ENCODE data around the gene TMEM121. TPM values are rescaled to one million over a fixed set of nuclear protein-coding genes. Genes with fewer than 3 reads are reported as not detected.

The TMEM121 gene
- polyA plus RNA-seq, 1 of the 3 experiments (the other 2 are of a cell fraction) = 9.1 TPM

DNA sequence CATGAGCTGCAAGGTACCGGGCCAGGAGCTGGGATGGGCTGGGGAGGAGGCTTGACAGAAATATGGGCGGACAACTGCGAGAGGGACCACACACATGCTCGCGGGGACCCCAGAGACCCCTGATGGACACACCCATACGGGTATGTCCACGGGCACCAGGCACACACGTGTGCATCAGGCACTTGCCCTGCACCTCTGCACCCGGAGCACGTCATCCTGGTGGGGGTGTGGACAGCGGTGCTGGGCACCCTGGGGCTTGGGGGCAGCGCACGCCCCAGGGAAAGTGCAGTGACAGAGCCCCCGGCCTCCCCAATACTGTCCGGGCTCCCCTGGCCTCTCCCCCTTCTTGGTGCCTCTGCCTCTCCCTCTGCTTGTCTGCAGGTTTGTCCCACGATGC, 41.4 kb upstream of the TMEM121 start (continued):
- TF ChIP-seq, protein P1, sequence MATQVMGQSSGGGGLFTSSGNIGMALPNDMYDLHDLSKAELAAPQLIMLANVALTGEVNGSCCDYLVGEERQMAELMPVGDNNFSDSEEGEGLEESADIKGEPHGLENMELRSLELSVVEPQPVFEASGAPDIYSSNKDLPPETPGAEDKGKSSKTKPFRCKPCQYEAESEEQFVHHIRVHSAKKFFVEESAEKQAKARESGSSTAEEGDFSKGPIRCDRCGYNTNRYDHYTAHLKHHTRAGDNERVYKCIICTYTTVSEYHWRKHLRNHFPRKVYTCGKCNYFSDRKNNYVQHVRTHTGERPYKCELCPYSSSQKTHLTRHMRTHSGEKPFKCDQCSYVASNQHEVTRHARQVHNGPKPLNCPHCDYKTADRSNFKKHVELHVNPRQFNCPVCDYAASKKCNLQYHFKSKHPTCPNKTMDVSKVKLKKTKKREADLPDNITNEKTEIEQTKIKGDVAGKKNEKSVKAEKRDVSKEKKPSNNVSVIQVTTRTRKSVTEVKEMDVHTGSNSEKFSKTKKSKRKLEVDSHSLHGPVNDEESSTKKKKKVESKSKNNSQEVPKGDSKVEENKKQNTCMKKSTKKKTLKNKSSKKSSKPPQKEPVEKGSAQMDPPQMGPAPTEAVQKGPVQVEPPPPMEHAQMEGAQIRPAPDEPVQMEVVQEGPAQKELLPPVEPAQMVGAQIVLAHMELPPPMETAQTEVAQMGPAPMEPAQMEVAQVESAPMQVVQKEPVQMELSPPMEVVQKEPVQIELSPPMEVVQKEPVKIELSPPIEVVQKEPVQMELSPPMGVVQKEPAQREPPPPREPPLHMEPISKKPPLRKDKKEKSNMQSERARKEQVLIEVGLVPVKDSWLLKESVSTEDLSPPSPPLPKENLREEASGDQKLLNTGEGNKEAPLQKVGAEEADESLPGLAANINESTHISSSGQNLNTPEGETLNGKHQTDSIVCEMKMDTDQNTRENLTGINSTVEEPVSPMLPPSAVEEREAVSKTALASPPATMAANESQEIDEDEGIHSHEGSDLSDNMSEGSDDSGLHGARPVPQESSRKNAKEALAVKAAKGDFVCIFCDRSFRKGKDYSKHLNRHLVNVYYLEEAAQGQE (IDR thresholded peaks at IDR 0.05; ENCODE audit: low read depth, low read length) = no peak
- no peak for TF ChIP-seq RCOR1 (IDR thresholded peaks at IDR 0.05; ENCODE audit: low read length)

DNA sequence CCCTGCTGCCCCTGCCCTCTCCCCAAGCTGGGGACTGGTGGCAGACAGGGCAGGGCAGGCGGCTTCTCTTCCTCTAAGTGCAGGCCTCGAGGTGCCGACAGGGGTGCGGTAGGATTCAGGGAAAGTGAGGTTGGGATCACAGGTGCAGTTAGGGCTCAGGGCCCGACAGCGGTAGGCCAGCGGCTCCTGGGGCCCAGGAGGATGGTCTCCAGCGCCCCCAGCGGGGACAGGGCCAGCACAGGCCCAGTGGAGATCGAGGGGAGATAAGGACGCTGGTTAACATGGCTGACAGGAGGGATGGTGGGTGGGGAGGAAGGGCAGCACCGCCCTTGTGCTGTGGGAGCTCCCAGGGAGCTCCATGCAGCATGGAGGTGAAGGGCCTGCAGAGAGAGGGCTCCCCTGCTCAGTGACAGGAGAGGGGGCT, 40.6 kb upstream of the TMEM121 start:
- Histone ChIP-seq H3K27me3 (ENCODE audit: insufficient read depth) (no peaks in the 10 kb centered on the region), H2AFZ (ENCODE audit: low read depth) (no peak overlapping the region), H3K36me3 (replicated peaks in 1 of 2; ENCODE audit: control insufficient read depth in 1 of 2, insufficient read depth in 2 of 2, low read length in 1 of 2) (no peaks in the 10 kb centered on the region), H3K9ac (no peak overlapping the region), H3F3A (replicated peaks; ENCODE audit: insufficient read depth) (peaks cover 12% of the 10 kb centered on the region), H3K9me3 (no peaks in the 10 kb centered on the region), H3K4me2 (no peak overlapping the region), H3K79me2 (ENCODE audit: insufficient read depth) (no peaks in the 10 kb centered on the region), H3K4me3 (ENCODE audit: low read depth in 2 of 2, low read length in 1 of 2) (no peak overlapping the region), H3K4me1 (ENCODE audit: control insufficient read depth in 1 of 2, insufficient read depth in 2 of 2, low read depth in 1 of 2, low read length in 1 of 2) (peaks cover 27 to 67% of the 10 kb centered on the region in 2 experiments; a peak in 3 of 4 replicates), H4K20me1 (ENCODE audit: insufficient read depth) (no peaks in the 10 kb centered on the region), H3K9me2 (no peaks in the 10 kb centered on the region), H3K27ac (ENCODE audit: low read depth in 2 of 2, low read length in 1 of 2) (peak overlapping the region; percentile 47 to 61; a peak in 2 of 4 replicates)
- 31% methylated on average over 11 of the region's 12 CpGs for WGBS (ENCODE audit: low lambda C conversion rate)
- no peak for TF ChIP-seq ELF1 (IDR thresholded peaks at IDR 0.05)
- TF ChIP-seq, protein P2, sequence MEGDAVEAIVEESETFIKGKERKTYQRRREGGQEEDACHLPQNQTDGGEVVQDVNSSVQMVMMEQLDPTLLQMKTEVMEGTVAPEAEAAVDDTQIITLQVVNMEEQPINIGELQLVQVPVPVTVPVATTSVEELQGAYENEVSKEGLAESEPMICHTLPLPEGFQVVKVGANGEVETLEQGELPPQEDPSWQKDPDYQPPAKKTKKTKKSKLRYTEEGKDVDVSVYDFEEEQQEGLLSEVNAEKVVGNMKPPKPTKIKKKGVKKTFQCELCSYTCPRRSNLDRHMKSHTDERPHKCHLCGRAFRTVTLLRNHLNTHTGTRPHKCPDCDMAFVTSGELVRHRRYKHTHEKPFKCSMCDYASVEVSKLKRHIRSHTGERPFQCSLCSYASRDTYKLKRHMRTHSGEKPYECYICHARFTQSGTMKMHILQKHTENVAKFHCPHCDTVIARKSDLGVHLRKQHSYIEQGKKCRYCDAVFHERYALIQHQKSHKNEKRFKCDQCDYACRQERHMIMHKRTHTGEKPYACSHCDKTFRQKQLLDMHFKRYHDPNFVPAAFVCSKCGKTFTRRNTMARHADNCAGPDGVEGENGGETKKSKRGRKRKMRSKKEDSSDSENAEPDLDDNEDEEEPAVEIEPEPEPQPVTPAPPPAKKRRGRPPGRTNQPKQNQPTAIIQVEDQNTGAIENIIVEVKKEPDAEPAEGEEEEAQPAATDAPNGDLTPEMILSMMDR (IDR thresholded peaks at IDR 0.05) = peak; percentile 58
- TF ChIP-seq YY1 (IDR thresholded peaks at IDR 0.05; ENCODE audit: low read depth) = peak; percentile 68; the same call in 1 of the 2 replicates
- TF ChIP-seq FOXJ3 (CRISPR knock-in tag; IDR thresholded peaks at IDR 0.05) = 0 out of 2 replicates have a peak, but pooled peaks have one; percentile 12
- no peak for TF ChIP-seq JUND (IDR thresholded peaks at IDR 0.05)
- TF ChIP-seq MXI1 (IDR thresholded peaks at IDR 0.05; ENCODE audit: low read depth, low read length) = peak; percentile 59; the same call in 1 of the 2 replicates
- TF ChIP-seq TAF1 (IDR thresholded peaks at IDR 0.05; ENCODE audit: borderline replicate concordance, low read depth, low read length) = no peak
- TF ChIP-seq GATA2 (CRISPR knock-in tag; IDR thresholded peaks at IDR 0.05) = peak; percentile 100
- peak; percentile 69 for TF ChIP-seq RAD21 (IDR thresholded peaks at IDR 0.05; ENCODE audit: low read length)
- peak; percentile 49 for TF ChIP-seq CHD2 (IDR thresholded peaks at IDR 0.05; ENCODE audit: low read length, partially characterized antibody)
- TF ChIP-seq SMC3 (IDR thresholded peaks at IDR 0.05; ENCODE audit: low read depth, low read length) = peak; percentile 33; the same call in 1 of the 2 replicates
- no peak for TF ChIP-seq RXRA (IDR thresholded peaks at IDR 0.05; ENCODE audit: borderline replicate concordance, low read depth)
- peak; percentile 92 for DNase-seq
- POLR2A ChIA-PET = interaction anchor here (0.9 to 1.0 kb wide), 2 partner anchors 13 to 15 kb away, joined by 3 to 4 read pairs; no protein-coding TSS in a partner anchor
- CTCF ChIA-PET = interaction anchor here (0.7 to 7.2 kb wide), 17 partner anchors 9 to 118 kb away, joined by 3 to 137 read pairs (median 3); no protein-coding TSS in a partner anchor

All from SK-N-SH (cell line).